ENCODE results near the gene PLPP1.

- no peak for TF ChIP-seq EZH2 (IDR thresholded peaks at IDR 0.05; ENCODE audit: borderline replicate concordance, low read length)
- TF ChIP-seq CTCF (conservative IDR thresholded peaks at IDR 0.05 in 1 of 2, IDR thresholded peaks at IDR 0.05 in 1 of 2; ENCODE audit: extremely low read depth in 1 of 2, insufficient read depth in 1 of 2, low read depth in 1 of 2, low read length in 2 of 2), result no peak
These were observed 37.8 kb upstream of the PLPP1 start for GRCh38 chr5:55572600-55572999.

Measured in mammary epithelial cell (primary cell).